K562 (cell line): ENCODE results near the gene DCTD.
A peak's percentile ranks its signal among the peaks of the same experiment; 100 is the strongest.

ENCODE experiments used
- JUN ChIP-seq, 2 experiments: sonication (generic) in 1 of 2; formaldehyde crosslinking in 1 of 2; IDR thresholded peaks; 2 replicates each; pipeline versions ENCODE4 v1.6.1 to v1.8.0; 2012 to 2022; ENCODE audit warnings: borderline replicate concordance in 2 of 2, mild to moderate bottlenecking in 2 of 2, improper control_type of control experiment in 1 of 2, low read depth in 1 of 2, low read length in 1 of 2, missing genetic modification reagents in 1 of 2
- NCOA1 ChIP-seq: fragments of 450-650 bp; IDR thresholded peaks from 2 replicates; pipeline ENCODE4 v1.6.1; 2016; ENCODE audit warnings: low read depth
- TF ChIP-seq, protein P1 (sequence below), 3 experiments: IDR thresholded peaks in 2 of 3; conservative IDR thresholded peaks in 1 of 3; 2 replicates each; pipeline ENCODE4 v1.5.1; 2011 to 2012; ENCODE audit warnings: low read length in 3 of 3, mild to moderate bottlenecking in 3 of 3, control low read depth in 2 of 3, improper control_type of control experiment in 1 of 3, inconsistent platforms in 1 of 3, low read depth in 1 of 3, mixed read lengths in 1 of 3, moderate library complexity in 1 of 3; ENCODE audit not compliant: insufficient read depth in 2 of 3

DNA sequence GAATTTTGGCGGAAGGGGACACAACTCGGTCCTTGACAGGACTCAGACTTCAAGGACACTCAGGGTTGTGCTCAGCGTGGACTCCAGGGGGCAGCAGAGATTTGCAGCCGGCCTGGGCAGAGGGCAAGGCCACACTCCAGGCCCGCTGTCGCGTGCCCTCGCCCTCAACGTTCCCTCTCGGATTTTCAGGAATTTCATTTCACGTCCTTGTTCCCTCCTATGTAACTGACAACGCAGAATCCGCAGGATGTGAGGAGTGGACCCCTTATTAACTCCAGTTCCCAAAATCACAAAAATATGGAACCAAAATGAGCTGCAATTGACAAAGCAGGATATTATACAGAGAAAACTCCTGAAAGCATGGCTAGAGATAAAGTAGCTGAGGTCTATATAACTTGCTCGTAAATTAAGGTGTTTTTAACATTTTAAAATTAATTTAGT lies 21.0 kb upstream of the DCTD start:
- TF ChIP-seq, protein P1, sequence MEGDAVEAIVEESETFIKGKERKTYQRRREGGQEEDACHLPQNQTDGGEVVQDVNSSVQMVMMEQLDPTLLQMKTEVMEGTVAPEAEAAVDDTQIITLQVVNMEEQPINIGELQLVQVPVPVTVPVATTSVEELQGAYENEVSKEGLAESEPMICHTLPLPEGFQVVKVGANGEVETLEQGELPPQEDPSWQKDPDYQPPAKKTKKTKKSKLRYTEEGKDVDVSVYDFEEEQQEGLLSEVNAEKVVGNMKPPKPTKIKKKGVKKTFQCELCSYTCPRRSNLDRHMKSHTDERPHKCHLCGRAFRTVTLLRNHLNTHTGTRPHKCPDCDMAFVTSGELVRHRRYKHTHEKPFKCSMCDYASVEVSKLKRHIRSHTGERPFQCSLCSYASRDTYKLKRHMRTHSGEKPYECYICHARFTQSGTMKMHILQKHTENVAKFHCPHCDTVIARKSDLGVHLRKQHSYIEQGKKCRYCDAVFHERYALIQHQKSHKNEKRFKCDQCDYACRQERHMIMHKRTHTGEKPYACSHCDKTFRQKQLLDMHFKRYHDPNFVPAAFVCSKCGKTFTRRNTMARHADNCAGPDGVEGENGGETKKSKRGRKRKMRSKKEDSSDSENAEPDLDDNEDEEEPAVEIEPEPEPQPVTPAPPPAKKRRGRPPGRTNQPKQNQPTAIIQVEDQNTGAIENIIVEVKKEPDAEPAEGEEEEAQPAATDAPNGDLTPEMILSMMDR (IDR thresholded peaks at IDR 0.05 in 2 of 3, conservative IDR thresholded peaks at IDR 0.05 in 1 of 3; ENCODE audit: insufficient read depth in 2 of 3, low read depth in 1 of 3, low read length in 3 of 3): peak; percentile 93 to 94 (median 93)
- TF ChIP-seq NCOA1: no peak
- TF ChIP-seq JUN (IDR thresholded peaks at IDR 0.05; ENCODE audit: borderline replicate concordance, low read depth, low read length): no peak
- no peak for TF ChIP-seq JUN (CRISPR knock-in tag; IDR thresholded peaks at IDR 0.05; ENCODE audit: borderline replicate concordance)
